HG02885 (cell line): Measurements from ENCODE around the gene MARK4.
"Not testable (repeated sequence)": the region's sequence is repeated elsewhere in the genome, so short reads cannot be mapped to it uniquely, and the experiment has no call there.

ENCODE experiments used
- ATAC-seq: cut with Tn5 transposase; IDR thresholded peaks from one replicate; pipeline ENCODE4 v1.9.1; 2021; ENCODE audit warnings: mild to moderate bottlenecking; ENCODE audit not compliant: unreplicated experiment, poor library complexity

MARK4 gene

DNA sequence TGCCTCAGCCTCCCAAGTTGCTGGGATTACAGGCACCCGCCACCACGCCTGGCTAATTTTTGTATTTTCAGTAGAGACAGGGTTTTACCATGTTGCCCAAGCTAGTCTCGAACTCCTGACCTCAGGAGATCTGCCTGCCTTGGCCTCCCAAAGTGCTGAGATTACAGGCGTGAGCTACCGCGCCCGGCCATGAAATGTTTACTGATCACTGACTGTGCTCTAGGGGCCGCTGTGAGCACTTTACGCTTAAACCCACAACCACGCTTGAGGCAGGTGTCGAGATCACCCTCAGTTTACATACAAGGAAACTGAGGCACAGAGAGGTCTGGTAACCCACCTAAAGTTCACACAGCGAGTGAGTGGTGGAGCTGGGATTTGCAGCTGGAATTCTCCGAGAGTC lies 18.9 kb downstream of the MARK4 start:
- not testable (repeated sequence) for ATAC-seq

DNA sequence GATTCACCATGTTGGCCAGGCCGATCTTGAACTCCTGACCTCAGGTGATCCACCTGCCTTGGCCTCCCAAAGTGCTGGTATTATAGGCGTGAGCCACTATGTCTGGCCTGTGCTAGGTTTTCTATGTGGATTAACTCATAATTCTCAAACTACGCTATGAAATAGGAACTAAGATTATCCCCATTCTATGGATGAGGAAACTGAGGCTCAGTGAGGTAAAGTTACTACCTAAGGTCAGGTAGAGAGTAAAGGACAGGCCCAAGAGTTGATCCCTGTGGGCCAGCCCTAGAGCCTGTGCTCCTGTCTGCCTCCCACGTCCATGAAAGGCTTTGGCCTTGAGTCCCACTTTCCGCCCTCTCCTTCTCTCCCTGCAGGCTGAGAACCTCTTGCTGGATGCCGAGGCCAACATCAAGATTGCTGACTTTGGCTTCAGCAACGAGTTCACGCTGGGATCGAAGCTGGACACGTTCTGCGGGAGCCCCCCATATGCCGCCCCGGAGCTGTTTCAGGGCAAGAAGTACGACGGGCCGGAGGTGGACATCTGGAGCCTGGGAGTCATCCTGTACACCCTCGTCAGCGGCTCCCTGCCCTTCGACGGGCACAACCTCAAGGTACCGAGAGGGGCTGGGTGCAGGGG lies 20.1 kb downstream of the MARK4 start:
- ATAC-seq = no peak

GRCh38 chr19:45271735-45272108 lies 20.7 kb downstream of the MARK4 start:
- no peak for ATAC-seq

- ATAC-seq = no peak
Observed at GRCh38 chr19:45273521-45273855, 22.4 kb downstream of the MARK4 start.

- no peak for ATAC-seq
Observed at GRCh38 chr19:45275370-45275971, 24.4 kb downstream of the MARK4 start.

DNA sequence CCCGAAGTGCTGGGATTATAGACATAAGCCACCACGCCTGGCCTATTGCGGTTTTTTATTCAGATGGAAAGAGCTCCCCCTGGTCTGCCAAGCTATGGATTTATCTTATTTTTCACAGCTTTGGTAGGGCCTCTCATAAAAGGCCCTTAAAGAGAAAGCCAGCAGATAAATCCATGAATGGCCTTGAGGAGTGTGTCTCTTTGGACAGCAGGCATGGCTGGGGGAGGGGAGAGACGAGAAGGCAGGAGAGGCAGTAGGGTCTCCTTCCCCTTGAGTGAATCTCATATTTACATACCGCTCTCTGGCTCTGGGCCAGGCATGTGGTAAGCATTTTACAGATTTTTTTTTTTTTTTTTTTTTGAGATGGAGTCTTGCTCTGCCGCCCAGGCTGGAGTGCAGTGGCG lies 25.2 kb downstream of the MARK4 start:
- ATAC-seq = no peak

GRCh38 chr19:45278087-45278486 lies 27.0 kb downstream of the MARK4 start:
- ATAC-seq = no peak

GRCh38 chr19:45279587-45280192 lies 28.6 kb downstream of the MARK4 start:
- no peak for ATAC-seq

DNA sequence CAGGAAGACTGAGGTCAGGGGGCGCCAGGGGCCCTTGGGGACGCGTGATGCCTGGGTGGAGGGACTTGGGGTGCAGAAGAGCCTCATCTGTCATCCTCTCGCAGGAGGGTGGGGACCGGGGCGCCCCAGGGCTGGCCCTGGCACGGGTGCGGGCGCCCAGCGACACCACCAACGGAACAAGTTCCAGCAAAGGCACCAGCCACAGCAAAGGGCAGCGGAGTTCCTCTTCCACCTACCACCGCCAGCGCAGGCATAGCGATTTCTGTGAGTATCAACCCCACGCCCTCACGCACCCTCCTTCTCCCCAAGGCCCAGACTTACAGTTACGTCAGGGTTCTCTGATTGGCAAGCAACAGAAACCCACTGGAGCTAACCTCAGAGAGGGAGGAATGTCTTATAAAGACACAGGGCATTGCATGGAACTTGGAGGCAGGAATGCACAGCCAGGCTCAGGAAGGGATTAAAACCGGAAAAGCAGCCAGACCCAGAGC lies 29.4 kb downstream of the MARK4 start:
- ATAC-seq = no peak

DNA sequence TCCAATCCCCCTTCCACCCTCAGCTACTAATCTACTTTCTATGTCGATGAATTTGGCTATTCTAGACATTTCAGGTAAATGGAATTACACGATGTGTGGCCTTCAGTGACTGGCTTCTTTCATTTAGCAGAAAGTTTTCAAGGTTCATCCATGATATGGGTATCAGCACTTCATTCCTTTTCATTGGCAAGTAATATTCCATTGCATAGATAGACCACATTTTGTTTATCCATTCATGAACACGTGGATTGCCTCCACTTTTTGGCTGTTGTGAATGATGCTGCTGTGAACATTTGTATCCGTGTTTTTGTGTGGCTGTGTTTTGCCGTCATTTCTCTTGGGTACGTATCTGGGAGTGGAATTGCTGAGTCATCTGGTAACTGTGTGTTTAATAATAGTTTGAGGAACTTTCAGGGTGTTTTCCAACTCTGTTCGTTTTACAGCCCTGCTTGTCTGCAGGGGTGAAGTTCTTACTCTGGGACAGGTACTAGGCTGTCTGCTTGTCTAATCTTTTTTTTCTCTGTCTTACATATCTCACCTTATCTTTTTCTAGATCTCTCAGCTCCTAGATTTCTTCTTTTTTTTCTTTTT lies 32.5 kb downstream of the MARK4 start:
- no peak for ATAC-seq

GRCh38 chr19:45290381-45290931 lies 39.4 kb downstream of the MARK4 start:
- ATAC-seq = no peak

- ATAC-seq = no peak
Observed at GRCh38 chr19:45291834-45292233, 40.8 kb downstream of the MARK4 start.

GRCh38 chr19:45293682-45294081 lies 42.6 kb downstream of the MARK4 start:
- ATAC-seq = no peak

- no peak for ATAC-seq
Observed at GRCh38 chr19:45294291-45295029, 43.4 kb downstream of the MARK4 start.

DNA sequence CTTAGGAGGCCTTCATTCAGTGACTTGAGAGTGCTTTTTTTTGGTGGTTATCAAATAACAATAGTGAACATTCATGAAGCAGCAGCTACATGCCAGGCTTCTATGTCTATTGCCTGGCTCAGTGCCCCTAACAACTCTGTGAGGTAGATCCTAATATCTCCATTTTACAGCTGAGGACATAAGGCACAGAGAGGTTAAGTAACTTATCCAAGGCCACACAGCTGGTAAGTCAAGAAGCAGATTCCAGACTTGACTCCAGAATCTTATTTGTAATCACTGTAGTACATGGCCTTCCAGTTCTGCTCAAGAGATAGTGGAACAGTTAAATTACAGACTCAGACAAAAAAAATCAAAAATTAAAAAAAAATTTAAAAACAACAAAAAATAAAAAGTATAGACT lies 44.8 kb downstream of the MARK4 start:
- no peak for ATAC-seq

DNA sequence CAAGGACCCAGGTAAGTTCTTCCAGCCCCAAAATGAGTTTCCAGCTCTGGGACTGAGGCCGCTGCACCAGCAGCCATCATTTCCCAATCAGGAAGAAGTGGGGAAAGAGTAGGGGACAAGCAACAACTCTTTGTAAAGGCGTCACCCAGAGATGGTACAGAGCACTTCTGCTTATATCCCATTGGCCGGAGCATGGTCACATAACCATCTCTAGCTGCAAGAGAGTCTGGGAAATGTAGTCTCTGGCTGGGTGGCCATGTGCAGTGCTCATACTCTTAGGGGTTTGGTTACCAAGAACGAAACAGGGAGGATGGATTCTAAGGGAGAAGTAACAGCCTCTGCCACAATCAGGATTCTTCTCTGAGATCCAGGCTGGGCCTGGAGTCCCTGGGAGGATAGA lies 45.3 kb downstream of the MARK4 start:
- no peak for ATAC-seq

DNA sequence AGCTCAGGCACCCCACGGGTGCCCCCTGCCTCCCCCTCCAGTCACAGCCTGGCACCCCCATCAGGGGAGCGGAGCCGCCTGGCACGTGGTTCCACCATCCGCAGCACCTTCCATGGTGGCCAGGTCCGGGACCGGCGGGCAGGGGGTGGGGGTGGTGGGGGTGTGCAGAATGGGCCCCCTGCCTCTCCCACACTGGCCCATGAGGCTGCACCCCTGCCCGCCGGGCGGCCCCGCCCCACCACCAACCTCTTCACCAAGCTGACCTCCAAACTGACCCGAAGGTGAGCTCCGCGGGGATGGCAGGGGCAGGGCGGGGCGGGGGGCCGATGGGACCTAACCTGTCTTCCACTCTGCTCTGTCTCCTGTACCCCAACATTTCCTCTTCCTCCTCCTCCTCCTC lies 46.6 kb downstream of the MARK4 start:
- no peak for ATAC-seq

DNA sequence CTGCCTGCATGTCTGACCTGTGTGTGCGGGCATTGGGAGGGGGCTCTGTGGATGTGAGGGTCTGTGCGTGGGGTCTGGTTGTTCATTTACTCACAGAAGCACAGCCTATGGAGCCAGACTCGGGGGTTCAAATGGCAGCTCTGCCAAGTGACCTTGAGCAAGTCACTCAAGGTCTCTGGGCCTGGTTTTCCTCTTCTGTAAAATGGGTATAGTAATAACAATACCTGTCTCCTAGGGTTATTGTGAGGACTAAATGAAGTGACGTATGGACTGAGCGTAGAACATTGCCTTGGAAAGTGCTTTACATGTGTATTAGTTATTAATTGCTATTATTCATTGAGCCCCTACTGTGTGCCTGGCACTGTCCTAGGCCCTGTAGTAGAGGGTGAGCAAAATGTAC lies 47.2 kb downstream of the MARK4 start:
- ATAC-seq = no peak

DNA sequence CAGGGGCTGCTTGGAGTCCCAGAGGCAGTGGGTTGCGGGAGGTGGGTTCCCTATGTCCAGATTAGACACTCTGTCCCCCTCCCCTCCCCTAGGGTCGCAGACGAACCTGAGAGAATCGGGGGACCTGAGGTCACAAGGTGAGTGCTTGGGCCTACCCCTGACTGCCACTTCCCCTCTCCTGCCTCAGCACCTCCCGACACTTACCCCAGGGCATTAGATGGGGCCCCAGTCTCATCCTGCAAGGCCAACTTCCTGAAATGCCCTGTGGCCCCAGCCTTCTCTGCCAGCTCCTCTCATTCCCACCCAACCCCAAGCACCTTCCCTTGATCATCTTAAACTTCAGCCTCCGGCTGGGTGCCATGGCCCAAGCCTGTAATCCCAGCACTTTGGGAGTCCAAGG lies 48.6 kb downstream of the MARK4 start:
- ATAC-seq = no peak

DNA sequence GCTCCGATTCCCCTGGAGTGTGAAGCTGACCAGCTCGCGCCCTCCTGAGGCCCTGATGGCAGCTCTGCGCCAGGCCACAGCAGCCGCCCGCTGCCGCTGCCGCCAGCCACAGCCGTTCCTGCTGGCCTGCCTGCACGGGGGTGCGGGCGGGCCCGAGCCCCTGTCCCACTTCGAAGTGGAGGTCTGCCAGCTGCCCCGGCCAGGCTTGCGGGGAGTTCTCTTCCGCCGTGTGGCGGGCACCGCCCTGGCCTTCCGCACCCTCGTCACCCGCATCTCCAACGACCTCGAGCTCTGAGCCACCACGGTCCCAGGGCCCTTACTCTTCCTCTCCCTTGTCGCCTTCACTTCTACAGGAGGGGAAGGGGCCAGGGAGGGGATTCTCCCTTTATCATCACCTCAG lies 51.3 kb downstream of the MARK4 start:
- ATAC-seq = no peak
